Esophagus squamous epithelium (tissue), 4 donors: Measurements from ENCODE around the gene B9D2.
A peak's percentile ranks its signal among the peaks of the same experiment; 100 is the strongest.

Experiments used
- CTCF ChIP-seq, 6 experiments: fragments of 450-650 bp in 4 of 6; fragments of 200-600 bp in 2 of 6; sonication (generic) in 2 of 6; IDR thresholded peaks; one replicate each; pipeline ENCODE4 v1.5.1; 2016 to 2019; ENCODE audit warnings: antibody characterized with exemption in 6 of 6, mild to moderate bottlenecking in 4 of 6, moderate library complexity in 4 of 6
- POLR2A ChIP-seq, 4 donors: fragments of 450-650 bp; IDR thresholded peaks; one replicate each; pipeline ENCODE4 v1.6.1; 2017; ENCODE audit warnings: antibody characterized with exemption in 4 of 4, mild to moderate bottlenecking in 4 of 4, moderate library complexity in 3 of 4

- peak in 5 of 6 experiments; percentile 6 to 46 (median 40) for TF ChIP-seq CTCF (IDR thresholded peaks at IDR 0.05)
- no peak for TF ChIP-seq POLR2A (IDR thresholded peaks at IDR 0.05)
Measured at GRCh38 chr19:41352609-41353465, 11.1 kb downstream of the B9D2 start.
